Frontal cortex (tissue), 4 donors: Measurements from ENCODE around the gene AFAP1. TPM values are rescaled to one million over a fixed set of nuclear protein-coding genes. Genes with fewer than 3 reads are reported as not detected.
A peak's percentile ranks its signal among the peaks of the same experiment; 100 is the strongest.

Source experiments
- DNase-seq, 2 donors: peaks; one replicate each; pipeline ENCODE4 v3.0.0; 2012; ENCODE audit warnings: low spot score in 2 of 2
- FAIRE-seq: peaks from 2 replicates; lab custom pipeline; 2012; peaks lifted over from hg19 to GRCh38; lab: Jason Lieb, UNC
- total RNA-seq: library from RNA; depleted of rRNA; stranded (reverse); fragments of >200 nt; gene quantifications from one replicate; pipeline ENCODE4 v1.2.3, GENCODE V29; 2014
- donor health status: control.
- donor health status: control.
- donor health status: control.

AFAP1 gene
- total RNA-seq, 1 donor from 2014 or later, result 45.2 TPM

DNA sequence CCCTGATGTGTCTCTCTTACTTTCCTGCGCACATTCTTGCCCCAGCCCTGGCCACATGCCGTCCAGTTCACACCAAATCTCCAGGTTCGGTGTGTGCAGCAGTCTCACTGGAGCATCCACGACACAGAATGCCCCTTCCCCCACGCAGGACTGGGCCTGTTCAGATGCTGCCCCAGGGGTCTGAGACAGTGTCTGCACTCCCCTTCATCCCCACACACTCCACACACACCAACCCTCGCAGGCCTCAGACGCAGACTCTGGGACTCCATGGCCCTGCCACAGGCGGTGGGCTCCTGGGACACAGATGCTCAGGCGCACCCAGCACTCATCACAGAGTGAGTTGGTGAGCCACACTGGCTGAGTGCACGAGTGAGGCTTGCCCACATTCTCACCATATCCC, 83.9 kb downstream of the AFAP1 start:
- DNase-seq (no peak), FAIRE-seq (no peak)

DNA sequence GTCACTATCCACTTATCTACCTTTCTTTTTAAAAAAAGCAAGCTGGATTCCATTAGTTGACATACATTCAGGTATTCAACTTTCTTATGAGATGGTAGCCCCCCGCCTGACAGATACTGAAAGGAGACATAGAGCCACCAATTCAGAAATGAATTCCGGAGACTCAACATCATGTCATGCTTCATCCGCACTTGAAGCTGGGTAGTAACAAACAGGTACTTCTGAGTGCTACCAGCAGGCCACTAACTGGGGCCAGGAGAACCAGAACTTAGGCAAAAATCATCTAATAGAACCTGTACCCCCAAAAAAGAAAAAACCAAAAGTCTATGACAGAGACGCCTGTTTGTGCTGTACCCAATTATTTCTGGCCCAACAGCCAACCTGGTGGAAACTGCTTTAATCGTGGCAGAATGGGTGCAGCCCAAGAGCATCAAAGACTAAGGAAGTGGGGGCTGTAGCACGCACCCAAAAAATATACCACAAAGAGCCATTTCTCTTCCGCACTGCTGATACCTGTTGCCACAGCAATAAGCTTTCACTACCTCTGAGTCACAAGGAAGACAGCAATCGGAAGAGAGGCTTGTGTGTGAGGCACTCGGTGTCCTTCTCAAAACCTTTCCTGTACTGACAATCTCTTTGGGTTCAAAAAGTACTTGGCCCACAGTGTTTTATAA, 84.8 kb downstream of the AFAP1 start:
- FAIRE-seq, result no peak

DNA sequence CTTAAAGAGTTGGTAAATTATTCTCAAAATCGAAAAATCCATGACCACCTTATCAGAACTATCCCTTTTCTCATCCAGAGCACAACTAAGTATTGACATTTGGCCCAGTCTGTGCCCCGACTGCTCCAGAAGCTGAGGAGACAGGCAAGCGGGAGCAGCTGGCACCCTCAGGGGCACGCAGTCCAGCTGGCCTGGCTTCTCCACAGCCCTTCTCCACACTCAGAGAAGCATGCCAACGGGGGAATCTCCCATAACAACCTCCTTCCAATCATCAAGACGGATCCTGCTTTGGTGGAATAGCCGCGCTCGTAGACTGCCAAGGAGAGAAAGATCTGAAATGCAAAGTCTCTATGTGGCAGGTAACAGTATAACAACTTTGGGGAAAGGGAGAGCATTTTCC, 85.4 kb downstream of the AFAP1 start:
- no peak for DNase-seq
- no peak for FAIRE-seq

More for the DNA sequence above, 84.8 kb downstream of the AFAP1 start:
- no peak for DNase-seq

DNA sequence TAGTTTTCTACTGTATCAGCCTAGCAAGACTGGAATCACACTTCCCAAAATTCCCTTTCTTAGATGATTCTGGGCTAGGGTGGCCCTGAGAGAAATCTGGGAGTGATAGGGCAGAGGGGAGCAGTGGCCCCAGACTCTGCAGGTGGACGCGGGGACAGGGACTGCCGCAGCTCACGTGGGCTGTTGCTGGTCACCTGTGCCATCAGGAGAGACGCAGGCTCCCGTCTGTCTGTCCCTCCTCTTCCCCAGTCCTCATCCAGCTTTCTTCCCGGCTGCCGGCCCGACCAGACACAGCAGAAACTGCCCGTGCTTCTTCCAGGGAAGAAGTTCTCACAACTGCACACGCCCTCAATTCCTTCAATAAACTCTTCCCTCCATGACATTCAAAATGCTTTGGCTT, 86.4 kb downstream of the AFAP1 start:
- FAIRE-seq (no peak), DNase-seq (no peak)

DNA sequence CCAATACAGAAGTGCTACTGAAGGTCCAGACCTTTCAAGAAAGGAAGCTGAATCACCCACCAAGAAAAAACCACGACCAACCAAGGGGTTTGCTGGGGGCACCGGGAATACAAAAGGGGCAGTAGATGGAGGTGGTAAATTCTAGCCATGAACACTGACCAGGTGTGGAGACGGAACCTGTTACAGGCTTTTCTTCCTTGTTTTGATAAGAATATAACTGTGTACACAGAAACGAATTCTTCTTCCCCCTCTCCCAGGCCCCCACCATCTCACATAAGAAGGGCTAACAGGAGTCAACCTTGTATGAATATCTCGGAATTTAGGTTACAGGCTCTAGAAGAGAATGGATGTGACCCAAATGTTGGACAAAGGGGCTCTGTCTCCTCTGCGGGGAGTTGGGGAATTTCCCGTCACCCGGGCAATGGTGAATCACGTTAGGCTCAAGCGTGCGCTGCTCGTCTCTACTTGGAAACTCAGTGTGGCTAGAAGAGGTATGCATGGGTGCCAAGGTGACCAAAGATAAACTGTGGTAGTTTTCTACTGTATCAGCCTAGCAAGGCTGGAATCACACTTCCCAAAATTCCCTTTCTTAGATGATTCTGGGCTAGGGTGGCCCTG, 87.0 kb downstream of the AFAP1 start:
- DNase-seq (no peak), FAIRE-seq (no peak)

DNA sequence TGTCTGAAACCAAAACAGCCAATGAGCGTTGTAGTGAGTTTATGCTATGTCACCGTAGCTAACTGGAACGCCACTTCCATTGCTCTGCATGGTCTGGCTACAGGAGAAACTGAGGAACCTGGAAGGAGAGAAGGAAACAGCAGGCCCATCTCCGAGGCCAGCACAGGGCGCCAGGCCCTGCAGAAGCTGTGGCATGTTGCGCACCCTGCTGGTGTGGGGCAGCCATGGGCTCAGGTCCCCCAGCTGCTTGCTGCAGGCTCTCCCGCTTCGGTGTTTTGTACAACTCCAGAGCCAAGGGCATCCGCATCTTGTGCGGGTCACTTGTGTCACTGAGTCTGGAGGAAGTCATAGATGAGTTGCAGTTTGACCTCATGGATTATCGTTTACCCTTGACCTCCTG, 89.2 kb downstream of the AFAP1 start:
- FAIRE-seq, result no peak
- no peak for DNase-seq

DNA sequence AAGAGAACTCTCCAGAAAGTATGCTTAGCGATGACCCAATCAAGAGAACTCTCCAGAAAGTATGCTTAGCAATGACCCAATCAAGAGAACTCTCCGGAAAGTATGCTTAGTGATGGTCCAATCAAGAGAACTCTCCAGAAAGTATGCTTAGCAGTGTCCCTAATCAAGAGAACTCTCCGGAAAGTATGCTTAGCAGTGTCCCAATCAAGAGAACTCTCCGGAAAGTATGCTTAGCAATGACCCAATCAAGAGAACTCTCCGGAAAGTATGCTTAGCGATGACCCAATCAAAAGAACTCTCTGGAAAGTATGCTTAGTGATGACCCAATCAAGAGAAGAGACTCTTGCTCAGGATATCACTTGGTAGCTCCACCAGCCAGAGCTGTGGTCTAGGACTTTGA, 92.5 kb downstream of the AFAP1 start:
- DNase-seq (no peak), FAIRE-seq (no peak)

DNA sequence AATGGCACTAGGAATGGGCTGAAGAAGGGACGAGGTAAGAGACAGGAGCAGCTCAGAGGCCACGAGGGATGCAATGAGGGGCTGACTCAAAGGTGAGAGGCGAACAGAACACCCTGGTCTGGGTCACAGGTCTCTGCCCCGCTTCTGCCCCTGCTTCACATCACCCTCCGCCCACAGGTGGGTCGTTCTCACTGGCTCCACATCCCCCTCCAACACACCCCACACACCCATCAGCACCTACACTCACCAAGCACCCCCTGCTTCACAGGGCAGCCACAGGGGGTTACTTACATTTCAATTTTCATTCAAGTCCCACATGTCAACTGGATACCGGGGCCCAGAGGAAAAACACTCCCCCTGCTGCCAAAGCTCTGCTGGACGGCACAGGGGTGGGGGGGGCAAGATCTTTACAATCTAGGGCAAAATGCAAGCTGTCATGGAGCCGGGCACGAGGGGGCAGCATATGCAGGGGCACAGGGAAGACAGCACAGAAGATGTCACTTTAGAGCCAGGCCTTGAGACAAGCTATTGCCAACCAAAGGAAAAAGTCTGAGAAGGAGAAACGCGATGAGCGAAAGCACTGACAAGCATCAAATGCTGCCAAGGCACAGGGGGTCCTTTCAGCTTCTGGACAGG, 94.0 kb downstream of the AFAP1 start:
- DNase-seq, result no peak
- no peak for FAIRE-seq

DNA sequence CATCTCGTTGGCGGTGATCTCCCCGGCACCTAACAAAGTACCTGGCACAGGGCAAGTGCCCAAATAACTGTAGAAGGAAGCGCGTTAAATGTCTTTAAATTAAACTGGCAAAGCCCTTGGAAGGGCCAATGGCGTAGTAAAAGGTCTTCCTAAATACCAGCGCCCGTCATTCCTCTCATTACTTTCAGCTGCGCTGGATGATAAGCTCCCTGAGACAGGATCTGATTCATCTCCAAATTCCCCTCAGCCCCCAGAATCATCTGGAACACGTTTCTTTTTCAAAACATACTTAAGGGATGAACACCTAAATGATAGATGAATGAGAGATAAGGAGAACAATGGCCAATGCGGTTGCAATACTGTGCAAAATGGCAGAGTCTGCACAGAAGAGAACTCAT, 95.1 kb downstream of the AFAP1 start:
- DNase-seq (no peak), FAIRE-seq (no peak)

DNA sequence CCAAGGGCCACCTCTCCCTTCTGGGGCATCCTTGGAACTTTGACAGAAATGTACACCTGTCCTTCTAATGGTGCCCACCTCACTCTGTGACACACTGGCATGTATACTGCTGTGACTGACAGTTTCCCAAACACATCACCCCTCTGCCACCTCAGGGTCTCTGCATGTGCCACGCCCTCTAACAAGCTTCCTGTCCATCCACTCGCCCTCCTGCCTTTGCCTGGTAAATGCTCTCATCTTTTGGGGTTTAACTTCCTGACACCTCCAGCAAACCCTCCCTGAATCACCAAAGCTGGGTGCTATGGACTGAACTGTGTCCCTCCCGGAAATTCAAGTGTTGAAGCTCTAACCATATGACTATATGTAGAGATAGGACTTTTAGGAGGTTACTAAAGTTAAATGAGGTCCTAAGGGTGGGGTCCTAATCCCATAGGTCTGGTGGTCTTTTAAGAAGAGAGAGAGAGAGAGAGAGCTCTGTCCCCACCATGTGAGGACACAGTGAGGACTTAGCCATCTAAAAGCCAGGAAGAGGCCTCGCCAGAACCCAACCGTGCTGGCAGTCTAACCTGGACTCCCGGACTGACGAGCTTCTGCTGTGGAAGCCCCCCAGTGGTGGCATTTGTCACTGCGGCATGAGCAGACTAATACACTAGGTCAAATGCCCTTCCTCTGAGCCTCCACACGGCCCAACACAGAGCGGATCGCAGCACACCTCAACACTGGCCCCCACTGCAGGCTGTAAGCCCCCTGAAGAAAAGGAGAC, 95.6 kb downstream of the AFAP1 start:
- DNase-seq (peak in 1 of 2 donors; percentile 45), FAIRE-seq (no peak)

DNA sequence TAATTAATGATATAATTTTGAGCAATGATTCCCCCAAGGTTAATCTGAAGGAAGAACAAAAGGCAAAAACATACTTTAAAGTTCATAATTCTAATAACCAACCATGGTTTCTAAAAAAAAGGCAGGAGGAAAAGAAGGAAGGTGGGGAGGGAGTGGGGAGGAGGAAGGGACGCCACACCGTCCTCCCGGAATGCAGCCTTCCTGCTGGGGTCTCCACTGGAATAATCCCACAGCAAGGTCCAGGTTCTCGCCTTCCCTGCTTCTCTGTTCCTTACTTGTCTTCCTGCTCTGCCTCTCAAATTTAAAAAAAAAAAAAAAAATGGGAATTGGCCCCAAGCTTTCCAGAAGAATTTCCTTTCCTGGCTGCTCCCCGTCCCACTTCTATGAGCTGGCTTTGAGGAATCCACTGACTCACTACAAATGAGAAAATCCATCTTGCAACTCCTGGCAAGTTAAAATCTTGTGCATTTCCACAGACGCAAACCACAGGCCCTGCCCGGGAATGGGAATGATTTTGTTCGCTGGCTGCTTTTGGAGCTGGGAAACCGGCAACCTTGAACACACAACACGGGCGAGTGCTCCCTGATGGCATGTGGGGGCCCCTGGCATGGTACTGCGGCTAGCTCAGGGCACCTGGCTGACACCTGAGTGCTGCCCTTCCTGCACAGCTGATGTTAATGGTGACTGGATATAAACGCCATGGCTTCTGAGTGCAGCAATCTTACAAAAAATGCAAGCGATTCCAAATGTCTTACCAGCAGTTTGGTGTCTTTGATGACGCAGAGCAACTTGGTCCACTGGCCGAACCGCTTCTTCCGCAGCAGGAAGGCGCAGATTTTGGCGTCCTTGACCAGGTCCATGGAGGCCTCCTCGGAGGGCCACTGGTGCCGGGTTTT, 97.0 kb downstream of the AFAP1 start:
- DNase-seq, result no peak
- no peak for FAIRE-seq

DNA sequence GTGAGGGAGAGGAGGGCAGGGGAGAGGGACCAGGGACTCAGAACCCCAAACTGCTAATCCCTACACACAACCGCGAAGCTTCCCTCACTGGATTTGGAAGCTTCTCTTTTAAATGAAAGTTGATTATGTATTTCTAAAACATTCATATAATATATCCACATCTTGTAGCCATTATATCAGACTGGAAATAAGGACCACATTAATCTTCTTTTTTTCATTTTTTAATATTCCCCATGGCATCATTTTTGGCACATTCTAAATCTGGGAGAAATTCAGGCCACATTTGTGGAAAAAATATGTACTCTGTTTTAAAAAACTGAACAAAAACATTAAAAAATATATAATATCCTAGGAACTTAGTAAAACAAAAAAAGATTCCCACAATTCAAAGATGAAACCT, 97.8 kb downstream of the AFAP1 start:
- FAIRE-seq (peak; percentile 13), DNase-seq (no peak)

DNA sequence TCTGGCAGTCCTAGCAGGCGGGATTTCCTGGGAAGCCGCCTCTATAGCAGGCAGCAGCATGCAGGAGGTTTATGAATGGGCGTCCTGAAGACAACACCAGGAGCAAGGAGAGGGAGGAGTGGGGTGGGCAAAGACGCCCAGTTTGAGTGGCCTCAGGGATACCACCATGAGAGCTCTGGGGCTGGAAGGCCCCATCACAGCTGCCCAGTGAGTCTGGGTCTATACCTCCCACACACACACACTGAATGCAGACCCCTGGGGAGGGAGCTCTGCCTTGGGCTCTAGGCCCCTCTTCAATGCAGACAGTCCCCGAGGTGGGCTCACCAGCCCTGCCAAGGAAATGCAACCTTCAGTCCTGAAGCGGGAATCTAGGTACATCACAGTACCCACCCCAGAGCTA, 98.6 kb downstream of the AFAP1 start:
- DNase-seq (no peak), FAIRE-seq (no peak)

DNA sequence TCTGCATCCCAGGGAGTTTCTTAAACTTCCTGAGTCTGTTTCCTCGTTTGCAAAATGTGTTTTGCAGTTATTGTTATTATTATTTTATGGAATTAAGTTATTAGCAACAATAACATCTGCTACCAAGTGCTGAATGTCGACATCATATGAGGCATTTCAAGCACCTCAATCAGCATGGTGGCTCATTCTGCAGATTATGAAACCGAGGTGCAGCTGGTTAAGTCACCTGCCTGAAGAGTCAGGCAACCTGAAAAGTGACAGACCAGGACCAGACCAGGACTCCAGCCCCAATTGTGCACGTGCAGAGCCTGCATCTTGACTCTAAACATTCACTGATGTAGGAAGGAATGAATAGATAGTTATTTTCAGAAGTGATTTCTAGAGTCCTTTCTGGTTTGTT, 99.8 kb downstream of the AFAP1 start:
- no peak for FAIRE-seq
- DNase-seq, result no peak

DNA sequence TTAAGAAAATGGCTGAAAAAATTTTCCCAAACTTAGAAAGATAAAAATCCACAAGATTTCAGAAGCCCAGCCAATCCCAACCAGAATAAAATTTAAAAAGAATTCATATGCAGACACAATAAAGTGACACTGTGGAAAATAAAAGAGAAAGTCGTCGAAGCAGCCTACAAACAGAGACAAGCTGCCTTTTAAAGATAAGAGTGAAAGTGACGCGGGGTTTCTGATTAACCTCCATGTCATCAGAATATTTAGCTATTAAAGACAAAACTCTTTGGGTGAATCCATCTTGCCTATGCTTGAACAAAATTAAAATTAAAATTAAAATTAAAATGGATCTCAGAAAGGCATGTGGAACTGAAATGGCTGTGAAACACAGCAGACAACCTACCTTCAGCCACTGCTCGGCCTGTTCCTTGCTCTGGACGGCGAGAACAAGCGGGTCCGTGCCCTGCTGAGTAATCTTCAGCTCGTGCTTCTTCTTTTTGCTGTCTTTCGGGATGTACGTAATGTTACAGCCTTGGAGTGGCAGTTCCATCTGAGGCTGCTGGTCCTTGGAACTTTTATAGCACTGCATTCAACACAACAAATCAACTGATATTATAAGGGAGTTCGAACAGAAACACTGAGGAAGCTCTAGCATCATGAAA, 101.4 kb downstream of the AFAP1 start:
- FAIRE-seq (no peak), DNase-seq (no peak)

DNA sequence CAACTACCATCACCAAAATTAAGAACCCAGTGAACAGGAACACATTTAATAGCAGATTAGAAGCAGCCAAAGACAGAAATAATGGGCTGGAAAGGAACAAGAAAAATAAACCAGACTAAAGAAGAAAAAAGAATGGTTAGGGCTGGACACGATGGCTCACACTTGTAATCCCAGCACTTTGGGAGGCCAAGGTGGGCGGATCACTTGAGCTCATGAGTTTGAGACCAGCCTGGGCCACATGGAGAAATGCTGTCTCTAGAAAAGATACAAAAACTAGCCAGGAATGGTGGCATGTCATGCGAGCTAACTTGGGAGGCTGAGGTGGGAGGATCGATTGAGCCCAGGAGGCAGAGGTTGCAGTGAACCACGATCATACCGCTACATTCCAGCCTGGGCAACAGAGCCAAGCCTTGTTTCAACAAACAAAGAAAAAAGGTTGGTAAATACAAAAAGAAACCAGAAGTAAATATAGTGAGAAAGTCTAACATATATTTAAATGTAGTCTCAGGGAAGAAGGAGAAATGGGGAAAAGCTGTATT, 102.0 kb downstream of the AFAP1 start:
- FAIRE-seq (no peak), DNase-seq (no peak)

DNA sequence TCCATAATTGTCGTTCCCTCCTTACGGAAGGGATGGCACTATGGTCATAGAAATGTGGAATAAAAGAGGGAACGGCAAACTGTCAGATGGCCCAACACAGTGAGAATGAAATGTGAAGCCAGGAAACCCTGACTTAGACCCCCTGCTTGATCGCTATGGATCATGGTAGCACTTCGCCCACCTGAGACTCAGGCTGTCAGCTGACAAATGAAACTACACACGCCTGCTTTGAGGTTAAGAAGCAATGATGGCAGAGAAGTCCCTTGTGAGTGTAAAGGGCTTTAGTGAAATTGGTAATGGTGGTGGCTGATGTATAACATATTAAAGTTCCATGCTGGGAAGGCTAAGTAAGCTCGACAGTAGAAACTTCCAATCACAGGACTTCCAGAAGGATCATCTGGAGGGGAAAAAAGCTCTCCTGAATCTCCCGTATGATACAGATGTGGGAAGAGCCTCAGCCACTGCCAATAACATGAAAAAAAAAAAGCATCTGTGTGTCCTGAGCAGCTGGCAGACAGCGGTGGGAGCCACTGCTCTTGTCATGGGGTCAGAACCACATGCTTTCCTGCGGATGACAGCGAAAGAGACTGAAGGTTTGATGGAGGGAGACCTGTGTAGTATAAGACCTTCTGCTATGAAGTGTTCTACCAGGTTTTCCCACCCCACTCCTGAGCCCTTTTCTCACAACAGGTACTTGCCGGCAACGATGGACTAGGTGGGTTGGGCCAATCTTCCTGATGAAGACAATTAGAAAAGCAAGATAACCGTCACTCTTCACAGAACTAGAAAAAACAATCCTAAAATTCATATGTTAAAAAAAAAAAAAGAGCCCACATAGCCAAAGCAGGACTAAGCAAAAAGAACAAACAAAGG, 107.6 kb downstream of the AFAP1 start:
- DNase-seq, result no peak
- FAIRE-seq, result no peak

DNA sequence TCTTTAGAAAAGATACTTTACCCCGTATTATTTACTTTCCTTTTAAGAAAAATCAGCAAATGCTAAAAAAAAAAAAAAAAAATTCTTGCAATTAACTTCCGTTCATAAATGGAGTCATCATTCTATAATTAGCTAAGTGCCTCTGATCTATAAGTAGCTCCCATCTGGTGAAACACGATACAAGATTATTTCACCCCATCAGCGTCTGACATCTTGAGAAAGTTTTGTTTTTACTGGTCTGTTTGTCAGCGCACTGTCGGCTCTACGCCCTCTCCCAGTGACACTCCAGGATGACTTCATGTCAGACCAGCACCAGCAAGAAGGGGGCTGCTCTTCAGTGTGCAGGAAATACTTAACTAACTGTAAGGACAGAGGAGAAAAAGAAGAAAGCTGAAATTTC, 108.3 kb downstream of the AFAP1 start:
- FAIRE-seq, result no peak
- no peak for DNase-seq
